HCT116 (cell line): ENCODE data around the gene RETREG1. TPM values are rescaled to one million over a fixed set of nuclear protein-coding genes. Genes with fewer than 3 reads are reported as not detected.

Experiments
- ATAC-seq: fragments of 200-7000 bp; cut with Tn5 transposase; 2 replicates; pipeline ENCODE4 v1.9.1; 2020; ENCODE audit warnings: mild to moderate bottlenecking, moderate library complexity
- BruUV-seq: library from RNA; stranded (reverse); fragments of 400-500 nt; replicated peaks from 2 replicates; lab custom pipeline; 2021; lab: Mats Ljungman, UMichigan
- CTCF ChIA-PET: fragments of 300-600 bp; sonication (Branson Sonifier 250); formaldehyde crosslinking; loops from one replicate; lab custom pipeline; 2021; ENCODE audit warnings: antibody characterized with exemption; lab: Charles Lee
- POLR2A ChIA-PET: fragments of 300-600, 350-600 bp; sonication (Branson Sonifier 250); formaldehyde crosslinking; loops from one replicate; lab custom pipeline; 2021; ENCODE audit warnings: antibody characterized with exemption; lab: Charles Lee
- RAD21 ChIA-PET, 2 experiments: fragments of 300-600 bp; sonication (Branson Sonifier 250); formaldehyde crosslinking; loops; one replicate each; lab custom pipeline; 2023; ENCODE audit warnings: low total read pairs in 2 of 2; ENCODE audit not compliant: uncharacterized antibody in 2 of 2, unreplicated experiment in 2 of 2, low non-redundant PET in 1 of 2; lab: Charles Lee
- DNase-seq: peaks from one replicate; pipeline ENCODE4 v3.0.0-alpha.2; 2010; ENCODE audit warnings: low read depth, low spot score
- H2AFZ ChIP-seq: fragments of 200-600 bp; shearing (Covaris generic), sonication (generic); 2 replicates; pipeline ENCODE4 v1.6.1; 2017; ENCODE audit warnings: low read depth, mixed run types, mixed read lengths, antibody characterized with exemption, low read length; ENCODE audit not compliant: poor library complexity, severe bottlenecking
- H3K27ac ChIP-seq: 2 replicates; pipeline ENCODE4 v1.5.1; 2012; ENCODE audit warnings: low read depth, low read length
- H3K27me3 ChIP-seq: fragments of 200-600 bp; sonication (generic); 2 replicates; pipeline ENCODE4 v1.6.1; 2016; ENCODE audit warnings: mixed run types, low read length, mixed read lengths; ENCODE audit not compliant: insufficient read depth
- H3K36me3 ChIP-seq, 2 experiments: fragments of 200-500 bp in 1 of 2; fragments of 200-600 bp in 1 of 2; sonication (Bioruptor generic) in 1 of 2; sonication (generic) in 1 of 2; 2 replicates each; pipeline versions ENCODE4 v1.5.1 to v1.6.1; 2014 to 2016; ENCODE audit warnings: low read length in 2 of 2, inconsistent platforms in 1 of 2, mixed read lengths in 1 of 2, mixed run types in 1 of 2; ENCODE audit not compliant: insufficient read depth in 2 of 2, control insufficient read depth in 1 of 2
- H3K4me1 ChIP-seq, 2 experiments: fragments of 200-600 bp in 1 of 2; sonication (generic) in 1 of 2; 2 replicates each; pipeline versions ENCODE4 v1.5.1 to v1.6.1; 2012 to 2017; ENCODE audit warnings: low read length in 2 of 2, inconsistent platforms in 1 of 2, mild to moderate bottlenecking in 1 of 2, mixed read lengths in 1 of 2, mixed run types in 1 of 2, moderate library complexity in 1 of 2; ENCODE audit not compliant: insufficient read depth in 2 of 2, control insufficient read depth in 1 of 2
- H3K4me2 ChIP-seq: fragments of 200-600 bp; sonication (generic); 2 replicates; pipeline ENCODE4 v1.6.1; 2017; ENCODE audit warnings: mixed run types, low read length, mixed read lengths
- H3K4me3 ChIP-seq, 2 experiments: fragments of 200-600 bp in 1 of 2; sonication (generic) in 1 of 2; replicated peaks in 1 of 2; 2 replicates each; pipeline ENCODE4 v1.5.1; 2011 to 2016; ENCODE audit warnings: low read length in 2 of 2, control low read depth in 1 of 2, low read depth in 1 of 2, mild to moderate bottlenecking in 1 of 2, mixed read lengths in 1 of 2, mixed run types in 1 of 2
- H3K79me2 ChIP-seq: fragments of 200-600 bp; sonication (generic); 2 replicates; pipeline ENCODE4 v1.6.1; 2017; ENCODE audit warnings: mild to moderate bottlenecking, mixed run types, low read length, moderate library complexity, mixed read lengths; ENCODE audit not compliant: insufficient read depth
- H3K9ac ChIP-seq: fragments of 200-600 bp; sonication (generic); 2 replicates; pipeline ENCODE4 v1.6.1; 2016; ENCODE audit warnings: low read length, mixed read lengths
- H3K9me2 ChIP-seq: fragments of 200-600 bp; sonication (generic), shearing (Covaris generic); 2 replicates; pipeline ENCODE4 v1.6.1; 2017; ENCODE audit warnings: mixed run types, mild to moderate bottlenecking, moderate library complexity; ENCODE audit not compliant: insufficient read depth
- H3K9me3 ChIP-seq, 2 experiments: fragments of 200-500 bp in 1 of 2; fragments of 200-600 bp in 1 of 2; sonication (Bioruptor generic) in 1 of 2; sonication (generic) in 1 of 2; 2 replicates each; pipeline ENCODE4 v1.6.1; 2014 to 2017; ENCODE audit warnings: low read length in 2 of 2, mixed read lengths in 2 of 2, inconsistent platforms in 1 of 2, low read depth in 1 of 2, mild to moderate bottlenecking in 1 of 2, mixed run types in 1 of 2, moderate library complexity in 1 of 2; ENCODE audit not compliant: control insufficient read depth in 1 of 2, insufficient read depth in 1 of 2
- H4K20me1 ChIP-seq: fragments of 200-600 bp; sonication (generic), shearing (Covaris generic); 2 replicates; pipeline ENCODE4 v1.6.1; 2017; ENCODE audit warnings: mixed run types, mild to moderate bottlenecking, moderate library complexity; ENCODE audit not compliant: insufficient read depth
- CEBPB ChIP-seq: IDR thresholded peaks from 2 replicates; pipeline ENCODE4 v1.6.1; 2012; ENCODE audit warnings: low read depth
- CTCF ChIP-seq, 3 experiments: fragments of 200-600 bp in 1 of 3; sonication (generic) in 1 of 3; IDR thresholded peaks in 2 of 3; conservative IDR thresholded peaks in 1 of 3; 2 replicates each; pipeline ENCODE4 v1.5.1; 2012 to 2017; ENCODE audit warnings: low read depth in 2 of 3, low read length in 2 of 3, antibody characterized with exemption in 1 of 3, borderline replicate concordance in 1 of 3, control low read depth in 1 of 3, mild to moderate bottlenecking in 1 of 3, mixed read lengths in 1 of 3, mixed run types in 1 of 3, moderate library complexity in 1 of 3; ENCODE audit not compliant: insufficient read depth in 1 of 3
- EGR1 ChIP-seq: IDR thresholded peaks from 2 replicates; pipeline ENCODE4 v1.6.1; 2012; ENCODE audit warnings: low read depth
- EZH2 ChIP-seq: fragments of 200-600 bp; sonication (generic); IDR thresholded peaks from 2 replicates; pipeline ENCODE4 v1.6.1; 2017; ENCODE audit warnings: antibody characterized with exemption, mixed run types
- FOSL1 ChIP-seq: IDR thresholded peaks from 2 replicates; pipeline ENCODE4 v1.6.1; 2012; ENCODE audit warnings: low read depth
- JUND ChIP-seq: IDR thresholded peaks from 2 replicates; pipeline ENCODE4 v1.6.1; 2012
- MAX ChIP-seq: IDR thresholded peaks from 2 replicates; pipeline ENCODE4 v1.6.1; 2012
- POLR2AphosphoS5 ChIP-seq: IDR thresholded peaks from 2 replicates; pipeline ENCODE4 v1.6.1; 2011; ENCODE audit warnings: mild to moderate bottlenecking, low read depth, low read length, moderate library complexity
- REST ChIP-seq: IDR thresholded peaks from 2 replicates; pipeline ENCODE4 v1.6.1; 2012; ENCODE audit warnings: low read depth
- SIN3A ChIP-seq: IDR thresholded peaks from 2 replicates; pipeline ENCODE4 v1.6.1; 2012; ENCODE audit warnings: low read depth
- SP1 ChIP-seq: IDR thresholded peaks from 2 replicates; pipeline ENCODE4 v1.6.1; 2012; ENCODE audit warnings: low read depth
- TCF7L2 ChIP-seq: IDR thresholded peaks from 2 replicates; pipeline ENCODE4 v1.7.0; 2011; ENCODE audit warnings: borderline replicate concordance, inconsistent platforms; ENCODE audit not compliant: insufficient read depth, insufficient read length; ENCODE audit errors: extremely low read depth
- ZBTB33 ChIP-seq: IDR thresholded peaks from 2 replicates; pipeline ENCODE4 v1.6.1; 2011; ENCODE audit warnings: mild to moderate bottlenecking, low read length, moderate library complexity; ENCODE audit not compliant: insufficient replicate concordance; ENCODE audit errors: extremely low read depth
- ZFX ChIP-seq: fragments of 450-650 bp; IDR thresholded peaks from 2 replicates; pipeline ENCODE4 v1.6.1; 2017
- intact Hi-C: fragments of 100-400 bp; cut with micrococcal nuclease; formaldehyde crosslinking; loops from 2 replicates; pipeline ENCODE4 v1.10.0; 2022
- total RNA-seq: library from RNA; stranded (reverse); gene quantifications from one replicate; pipeline ENCODE4 v1.2.1, GENCODE V29; 2021; ENCODE audit not compliant: unreplicated experiment

The RETREG1 gene
- total RNA-seq, 1 experiment from 2014 or later: 6.0 TPM

- H3K27me3 ChIP-seq: peaks cover 21% of the 10 kb centered on the region; the same call in 1 of the 2 replicates
Measured at GRCh38 chr5:16628376-16628775, 11.6 kb upstream of the RETREG1 start.

More at GRCh38 chr5:16628376-16628775, 11.6 kb upstream of the RETREG1 start:
- no peak overlapping the region for H3K4me2 ChIP-seq
- RAD21 ChIA-PET: no interaction called here
- no peaks in the 10 kb centered on the region for H4K20me1 ChIP-seq
- no peaks in the 10 kb centered on the region for H3K9me3 ChIP-seq
- H3K9me2 ChIP-seq: no peaks in the 10 kb centered on the region
- no TSS peak for BruUV-seq
- TF ChIP-seq EZH2: no peak
- no peak for TF ChIP-seq EGR1
- no peak for TF ChIP-seq CTCF (IDR thresholded peaks at IDR 0.05 in 2 of 3, conservative IDR thresholded peaks at IDR 0.05 in 1 of 3; ENCODE audit: borderline replicate concordance in 1 of 3, insufficient read depth in 1 of 3, low read depth in 2 of 3, low read length in 2 of 3)
- TF ChIP-seq CEBPB: no peak
- no peak for TF ChIP-seq FOSL1
- TF ChIP-seq MAX: no peak
- no peak for TF ChIP-seq REST
- TF ChIP-seq JUND: no peak
- TF ChIP-seq SP1: no peak
- no peak for TF ChIP-seq SIN3A
- TF ChIP-seq POLR2AphosphoS5: no peak
- TF ChIP-seq TCF7L2: no peak
- TF ChIP-seq ZFX: no peak
- no peak for TF ChIP-seq ZBTB33
- H3K4me3 ChIP-seq: no peak overlapping the region
- H3K9ac ChIP-seq: no peak overlapping the region
- no peaks in the 10 kb centered on the region for H3K36me3 ChIP-seq
- H3K4me1 ChIP-seq: no peaks in the 10 kb centered on the region
- CTCF ChIA-PET: no interaction called here
- no peak for DNase-seq
- H2AFZ ChIP-seq: no peak overlapping the region
- POLR2A ChIA-PET: no interaction called here
- intact Hi-C loops: no loop called here
- no peak overlapping the region for H3K27ac ChIP-seq
- no peaks in the 10 kb centered on the region for H3K79me2 ChIP-seq
- no peak for ATAC-seq
